ENCODE measurements around the gene CDC42SE2.
"Not testable (repeated sequence)": the region's sequence is repeated elsewhere in the genome, so short reads cannot be mapped to it uniquely, and the experiment has no call there.

Gene CDC42SE2

GRCh38 chr5:131226899-131227298 lies 37.0 kb upstream of the CDC42SE2 start:
- no peak overlapping the region for H3K27ac ChIP-seq (ENCODE audit: low read depth, low read length)
- no peaks in the 10 kb centered on the region for H3K27me3 ChIP-seq (ENCODE audit: control insufficient read depth, insufficient read depth, low read length)
- no peaks in the 10 kb centered on the region for H3K4me1 ChIP-seq (ENCODE audit: control insufficient read depth, insufficient read depth, low read length)
- H3K9ac ChIP-seq (ENCODE audit: low read length): no peak overlapping the region
- no peak overlapping the region for H3K4me3 ChIP-seq (ENCODE audit: low read length)
- H3K36me3 ChIP-seq (ENCODE audit: control insufficient read depth, insufficient read depth, low read length): no peaks in the 10 kb centered on the region

GRCh38 chr5:131228646-131229045 lies 35.2 kb upstream of the CDC42SE2 start:
- Histone ChIP-seq H3K4me1 (ENCODE audit: control insufficient read depth, insufficient read depth, low read length) (no peaks in the 10 kb centered on the region), H3K4me3 (ENCODE audit: low read length) (no peak overlapping the region), H3K27ac (ENCODE audit: low read depth, low read length) (no peak overlapping the region), H3K27me3 (ENCODE audit: control insufficient read depth, insufficient read depth, low read length) (no peaks in the 10 kb centered on the region), H3K36me3 (ENCODE audit: control insufficient read depth, insufficient read depth, low read length) (no peaks in the 10 kb centered on the region), H3K9ac (ENCODE audit: low read length) (no peak overlapping the region)

DNA sequence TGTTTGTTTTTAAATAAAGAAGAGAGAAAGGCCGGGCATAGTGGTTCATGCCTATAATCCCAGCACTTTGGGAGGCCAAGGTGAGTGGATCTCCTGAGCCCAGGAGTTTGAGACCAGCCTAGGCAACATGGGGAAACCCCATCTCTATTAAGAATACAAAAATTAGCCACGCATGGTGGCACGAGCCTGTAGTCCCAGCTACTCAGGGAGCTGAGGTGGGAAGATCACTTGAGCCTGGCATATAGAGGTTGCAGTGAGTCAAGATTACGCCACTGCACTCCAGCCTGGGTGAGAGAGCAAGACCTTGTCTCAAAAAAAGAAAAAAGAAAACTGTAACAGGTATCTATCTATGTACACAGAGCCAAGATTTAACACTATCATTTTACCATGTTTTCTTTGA lies 34.2 kb upstream of the CDC42SE2 start:
- Histone ChIP-seq H3K4me1 (ENCODE audit: control insufficient read depth, insufficient read depth, low read length) (no peaks in the 10 kb centered on the region), H3K4me3 (ENCODE audit: low read length) (no peak overlapping the region), H3K27ac (ENCODE audit: low read depth, low read length) (no peak overlapping the region), H3K9ac (ENCODE audit: low read length) (no peak overlapping the region), H3K27me3 (ENCODE audit: control insufficient read depth, insufficient read depth, low read length) (no peaks in the 10 kb centered on the region), H3K36me3 (ENCODE audit: control insufficient read depth, insufficient read depth, low read length) (no peaks in the 10 kb centered on the region)

DNA sequence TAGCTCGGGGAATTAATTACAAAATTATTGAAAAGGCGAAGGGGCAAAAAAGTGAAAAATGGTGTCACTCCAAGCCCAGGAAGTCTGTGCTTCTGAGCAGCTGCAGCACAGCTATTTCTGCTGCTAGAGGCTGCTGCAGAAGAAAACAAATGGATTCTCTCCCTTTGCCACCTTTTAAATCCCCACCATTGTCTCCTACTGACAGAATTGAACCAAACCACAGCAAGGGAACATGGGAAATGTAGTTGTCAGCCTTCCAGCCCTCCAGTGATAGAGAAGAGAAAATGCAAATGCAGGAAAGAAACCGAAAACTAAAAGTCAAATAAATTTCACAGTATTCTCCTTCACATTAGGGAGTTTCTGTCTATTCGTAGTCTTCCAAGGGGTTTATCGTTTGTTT lies 33.4 kb upstream of the CDC42SE2 start:
- Histone ChIP-seq H3K9ac (ENCODE audit: low read length) (no peak overlapping the region), H3K36me3 (ENCODE audit: control insufficient read depth, insufficient read depth, low read length) (no peaks in the 10 kb centered on the region), H3K4me1 (ENCODE audit: control insufficient read depth, insufficient read depth, low read length) (no peaks in the 10 kb centered on the region), H3K27ac (ENCODE audit: low read depth, low read length) (no peak overlapping the region), H3K4me3 (ENCODE audit: low read length) (no peak overlapping the region), H3K27me3 (ENCODE audit: control insufficient read depth, insufficient read depth, low read length) (no peaks in the 10 kb centered on the region)

DNA sequence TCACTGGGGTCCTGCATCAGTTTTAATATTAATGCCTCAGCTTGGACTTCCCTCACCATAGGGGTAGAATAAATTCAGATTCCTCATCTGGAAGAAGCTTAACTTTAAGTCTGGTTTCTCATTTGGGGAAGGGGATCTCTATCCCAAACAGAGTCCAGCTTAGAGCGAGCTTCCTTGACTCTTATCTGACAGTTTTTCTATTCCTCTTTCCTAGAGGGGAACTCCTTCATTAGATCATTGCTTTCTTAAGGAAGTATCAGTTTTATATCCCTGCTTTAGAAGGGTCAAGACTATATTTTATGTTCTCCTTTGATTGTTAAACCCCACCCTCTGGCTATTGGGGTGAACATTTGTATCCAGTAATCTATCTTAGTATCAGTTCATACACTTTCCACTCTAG lies 24.2 kb upstream of the CDC42SE2 start:
- Histone ChIP-seq H3K27me3 (ENCODE audit: control insufficient read depth, insufficient read depth, low read length) (no peaks in the 10 kb centered on the region), H3K27ac (ENCODE audit: low read depth, low read length) (no peak overlapping the region), H3K4me3 (ENCODE audit: low read length) (no peak overlapping the region), H3K9ac (ENCODE audit: low read length) (no peak overlapping the region), H3K36me3 (ENCODE audit: control insufficient read depth, insufficient read depth, low read length) (no peaks in the 10 kb centered on the region), H3K4me1 (ENCODE audit: control insufficient read depth, insufficient read depth, low read length) (no peaks in the 10 kb centered on the region)

DNA sequence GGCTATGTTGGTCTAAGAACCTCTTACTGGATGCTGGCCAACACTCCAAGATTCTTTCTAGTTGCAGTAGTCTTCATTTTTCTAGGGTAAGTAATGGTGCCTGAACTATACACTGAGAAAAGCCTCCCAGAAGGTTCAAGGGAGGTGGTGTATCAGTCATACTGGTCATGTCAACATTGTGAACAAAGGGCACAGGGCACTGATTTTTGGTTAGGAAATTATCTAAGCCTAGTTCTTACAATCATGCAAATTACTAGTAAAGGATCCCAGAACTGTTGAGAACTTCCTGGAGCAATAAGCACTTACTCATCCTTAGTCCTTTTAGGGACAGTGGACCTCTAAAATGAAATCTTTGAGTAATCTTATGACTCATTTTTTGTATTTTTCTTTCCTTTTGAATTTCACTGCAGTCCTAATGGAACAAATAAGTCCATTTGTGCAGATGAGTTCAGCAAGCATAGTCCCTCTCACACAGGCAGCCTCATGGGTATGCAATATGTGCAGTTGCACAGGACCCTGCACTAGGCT lies 21.1 kb upstream of the CDC42SE2 start:
- Histone ChIP-seq H3K4me1 (ENCODE audit: control insufficient read depth, insufficient read depth, low read length) (no peaks in the 10 kb centered on the region), H3K36me3 (ENCODE audit: control insufficient read depth, insufficient read depth, low read length) (no peaks in the 10 kb centered on the region), H3K27ac (ENCODE audit: low read depth, low read length) (no peak overlapping the region), H3K27me3 (ENCODE audit: control insufficient read depth, insufficient read depth, low read length) (no peaks in the 10 kb centered on the region), H3K4me3 (ENCODE audit: low read length) (no peak overlapping the region), H3K9ac (ENCODE audit: low read length) (no peak overlapping the region)

GRCh38 chr5:131245312-131245711 lies 18.5 kb upstream of the CDC42SE2 start:
- Histone ChIP-seq H3K27ac (ENCODE audit: low read depth, low read length) (no peak overlapping the region), H3K4me3 (ENCODE audit: low read length) (no peak overlapping the region), H3K9ac (ENCODE audit: low read length) (no peak overlapping the region)

DNA sequence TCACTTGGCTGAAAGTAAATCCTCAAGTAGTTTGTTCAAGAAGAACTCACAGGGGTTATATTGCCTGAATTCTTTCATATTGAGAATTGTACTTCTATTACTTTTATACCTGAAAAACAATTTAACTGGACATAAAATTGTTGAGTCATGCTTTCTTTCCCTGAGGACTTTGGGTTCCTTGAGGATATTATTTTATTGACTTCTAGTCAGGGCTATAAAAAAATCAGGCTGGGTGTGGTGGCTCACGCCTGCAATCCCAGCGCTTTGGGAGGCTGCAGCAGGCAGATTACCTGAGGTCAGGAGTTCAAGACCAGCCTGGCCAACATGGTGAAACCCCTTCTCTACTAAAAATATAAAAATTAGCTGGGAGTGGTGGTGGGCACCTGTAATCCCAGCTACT lies 17.9 kb upstream of the CDC42SE2 start:
- Histone ChIP-seq H3K9ac (ENCODE audit: low read length) (no peak overlapping the region), H3K27me3 (ENCODE audit: control insufficient read depth, insufficient read depth, low read length) (no peaks in the 10 kb centered on the region), H3K4me3 (ENCODE audit: low read length) (no peak overlapping the region), H3K36me3 (ENCODE audit: control insufficient read depth, insufficient read depth, low read length) (no peaks in the 10 kb centered on the region), H3K4me1 (ENCODE audit: control insufficient read depth, insufficient read depth, low read length) (no peaks in the 10 kb centered on the region), H3K27ac (ENCODE audit: low read depth, low read length) (no peak overlapping the region)

More at GRCh38 chr5:131245312-131245711, 18.5 kb upstream of the CDC42SE2 start:
- no peaks in the 10 kb centered on the region for H3K36me3 ChIP-seq (ENCODE audit: control insufficient read depth, insufficient read depth, low read length)
- no peaks in the 10 kb centered on the region for H3K27me3 ChIP-seq (ENCODE audit: control insufficient read depth, insufficient read depth, low read length)
- no peaks in the 10 kb centered on the region for H3K4me1 ChIP-seq (ENCODE audit: control insufficient read depth, insufficient read depth, low read length)

DNA sequence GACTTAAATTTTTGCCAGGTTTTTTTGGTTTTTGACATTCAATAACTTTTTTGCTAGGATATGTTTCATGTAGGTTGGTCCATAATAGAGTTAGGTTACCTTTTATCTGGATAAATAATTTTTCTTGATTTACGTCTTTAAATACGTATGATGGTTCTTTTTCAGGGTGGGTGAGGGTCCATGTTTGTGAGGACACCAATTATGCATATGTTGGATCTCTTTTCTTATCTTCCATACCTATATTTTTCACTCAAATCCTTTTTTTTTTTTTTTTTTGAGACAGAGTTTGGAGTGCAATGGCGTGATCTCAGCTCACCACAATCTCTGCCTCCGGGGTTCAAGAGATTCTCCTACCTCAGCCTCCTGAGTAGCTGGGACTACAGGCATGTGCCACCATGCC lies 17.3 kb upstream of the CDC42SE2 start:
- Histone ChIP-seq H3K27me3 (ENCODE audit: control insufficient read depth, insufficient read depth, low read length) (no peaks in the 10 kb centered on the region), H3K36me3 (ENCODE audit: control insufficient read depth, insufficient read depth, low read length) (no peaks in the 10 kb centered on the region), H3K4me1 (ENCODE audit: control insufficient read depth, insufficient read depth, low read length) (no peaks in the 10 kb centered on the region), H3K27ac (ENCODE audit: low read depth, low read length) (no peak overlapping the region), H3K9ac (ENCODE audit: low read length) (no peak overlapping the region), H3K4me3 (ENCODE audit: low read length) (no peak overlapping the region)

GRCh38 chr5:131250751-131251475 lies 12.9 kb upstream of the CDC42SE2 start:
- Histone ChIP-seq H3K4me3 (ENCODE audit: low read length) (no peak overlapping the region), H3K9ac (ENCODE audit: low read length) (no peak overlapping the region), H3K4me1 (ENCODE audit: control insufficient read depth, insufficient read depth, low read length) (no peaks in the 10 kb centered on the region), H3K36me3 (ENCODE audit: control insufficient read depth, insufficient read depth, low read length) (no peaks in the 10 kb centered on the region), H3K27me3 (ENCODE audit: control insufficient read depth, insufficient read depth, low read length) (no peaks in the 10 kb centered on the region), H3K27ac (ENCODE audit: low read depth, low read length) (no peak overlapping the region)

- Histone ChIP-seq H3K27ac (ENCODE audit: low read depth, low read length) (no peak overlapping the region), H3K9ac (ENCODE audit: low read length) (no peak overlapping the region), H3K4me3 (ENCODE audit: low read length) (peak overlapping the region; percentile 17)
These were observed 11.1 kb upstream of the CDC42SE2 start for GRCh38 chr5:131252824-131253171.

DNA sequence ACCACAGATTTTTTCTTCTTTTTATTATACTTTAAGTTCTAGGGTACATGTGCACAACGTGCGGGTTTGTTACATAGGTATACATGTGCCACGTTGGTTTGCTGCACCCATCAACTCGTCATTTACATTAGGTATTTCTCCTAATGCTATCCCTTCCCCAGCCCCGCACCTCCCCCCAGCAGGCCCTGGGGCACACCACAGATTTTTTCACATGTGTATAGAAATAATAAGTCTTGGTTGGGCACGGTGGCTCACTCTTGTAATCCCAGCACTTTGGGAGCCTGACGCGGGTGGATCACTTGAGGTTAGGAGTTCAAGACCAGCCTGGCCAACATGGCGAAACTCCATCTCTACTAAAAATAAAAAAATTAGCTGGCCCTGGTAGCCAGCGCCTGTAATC lies 9.8 kb upstream of the CDC42SE2 start:
- not testable (repeated sequence) for H3K27ac ChIP-seq (ENCODE audit: low read depth, low read length); H3K4me1 ChIP-seq (ENCODE audit: control insufficient read depth, insufficient read depth, low read length); H3K27me3 ChIP-seq (ENCODE audit: control insufficient read depth, insufficient read depth, low read length); H3K9ac ChIP-seq (ENCODE audit: low read length); H3K4me3 ChIP-seq (ENCODE audit: low read length); H3K36me3 ChIP-seq (ENCODE audit: control insufficient read depth, insufficient read depth, low read length)

More at GRCh38 chr5:131252824-131253171, 11.1 kb upstream of the CDC42SE2 start:
- no peaks in the 10 kb centered on the region for H3K4me1 ChIP-seq (ENCODE audit: control insufficient read depth, insufficient read depth, low read length)
- H3K36me3 ChIP-seq (ENCODE audit: control insufficient read depth, insufficient read depth, low read length): no peaks in the 10 kb centered on the region
- no peaks in the 10 kb centered on the region for H3K27me3 ChIP-seq (ENCODE audit: control insufficient read depth, insufficient read depth, low read length)

- H3K4me1 ChIP-seq (ENCODE audit: control insufficient read depth, insufficient read depth, low read length): no peaks in the 10 kb centered on the region
- H3K27ac ChIP-seq (ENCODE audit: low read depth, low read length): no peak overlapping the region
- H3K9ac ChIP-seq (ENCODE audit: low read length): no peak overlapping the region
- no peak overlapping the region for H3K4me3 ChIP-seq (ENCODE audit: low read length)
- no peaks in the 10 kb centered on the region for H3K27me3 ChIP-seq (ENCODE audit: control insufficient read depth, insufficient read depth, low read length)
- H3K36me3 ChIP-seq (ENCODE audit: control insufficient read depth, insufficient read depth, low read length): no peaks in the 10 kb centered on the region
These were observed 9.1 kb upstream of the CDC42SE2 start for GRCh38 chr5:131254741-131255140.
